ENCODE results near the gene CHAMP1. TPM values are rescaled to one million over a fixed set of nuclear protein-coding genes. Genes with fewer than 3 reads are reported as not detected.

The CHAMP1 gene
- total and polyA plus RNA-seq, 3 donors from 2014 or later: 15.0 to 21.7 (median 19.2) TPM

DNA sequence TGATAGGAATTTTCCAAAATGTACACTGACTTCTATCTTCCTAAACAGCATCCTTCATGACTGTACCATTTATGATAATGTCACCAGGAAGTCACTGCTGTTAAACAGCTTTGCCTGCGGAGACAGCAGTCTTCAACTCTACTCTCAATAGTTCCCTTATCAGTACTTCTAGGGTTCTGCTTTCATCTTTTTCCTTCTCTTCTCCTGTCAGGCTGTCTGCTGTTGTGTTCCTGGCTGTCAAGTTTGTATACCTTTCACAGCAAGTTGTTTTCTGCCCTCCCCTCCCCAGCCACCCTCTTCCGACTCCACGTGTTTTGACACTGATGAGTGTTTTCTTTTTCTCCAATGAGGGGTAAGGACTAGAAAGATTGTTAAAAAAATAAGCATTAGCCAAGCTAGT is 30.7 kb upstream of the CHAMP1 start:
- Histone ChIP-seq H3K27ac (no peak overlapping the region), H3K36me3 (ENCODE audit: low read depth, missing control alignments) (no peaks in the 10 kb centered on the region), H3K9me3 (no peaks in the 10 kb centered on the region), H3K4me1 (peaks cover 6% of the 10 kb centered on the region), H3K4me3 (no peak overlapping the region), H3K27me3 (no peaks in the 10 kb centered on the region)
- TF ChIP-seq POLR2A (IDR thresholded peaks at IDR 0.05): no peak
- TF ChIP-seq, protein P1, sequence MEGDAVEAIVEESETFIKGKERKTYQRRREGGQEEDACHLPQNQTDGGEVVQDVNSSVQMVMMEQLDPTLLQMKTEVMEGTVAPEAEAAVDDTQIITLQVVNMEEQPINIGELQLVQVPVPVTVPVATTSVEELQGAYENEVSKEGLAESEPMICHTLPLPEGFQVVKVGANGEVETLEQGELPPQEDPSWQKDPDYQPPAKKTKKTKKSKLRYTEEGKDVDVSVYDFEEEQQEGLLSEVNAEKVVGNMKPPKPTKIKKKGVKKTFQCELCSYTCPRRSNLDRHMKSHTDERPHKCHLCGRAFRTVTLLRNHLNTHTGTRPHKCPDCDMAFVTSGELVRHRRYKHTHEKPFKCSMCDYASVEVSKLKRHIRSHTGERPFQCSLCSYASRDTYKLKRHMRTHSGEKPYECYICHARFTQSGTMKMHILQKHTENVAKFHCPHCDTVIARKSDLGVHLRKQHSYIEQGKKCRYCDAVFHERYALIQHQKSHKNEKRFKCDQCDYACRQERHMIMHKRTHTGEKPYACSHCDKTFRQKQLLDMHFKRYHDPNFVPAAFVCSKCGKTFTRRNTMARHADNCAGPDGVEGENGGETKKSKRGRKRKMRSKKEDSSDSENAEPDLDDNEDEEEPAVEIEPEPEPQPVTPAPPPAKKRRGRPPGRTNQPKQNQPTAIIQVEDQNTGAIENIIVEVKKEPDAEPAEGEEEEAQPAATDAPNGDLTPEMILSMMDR (IDR thresholded peaks at IDR 0.05): no peak
- DNase-seq: no peak
- 53 to 66% methylated on average over 3 of the region's 3 CpGs for WGBS, 2 donors
- intact Hi-C loops (cut with DNase I; ENCODE audit: low total_unique reads): no loop called here

- TF ChIP-seq POLR2A (IDR thresholded peaks at IDR 0.05): no peak
- TF ChIP-seq, protein P1 (IDR thresholded peaks at IDR 0.05): no peak
- 89 to 95% methylated on average over 8 of the region's 8 CpGs for WGBS, 2 donors
- intact Hi-C loops (cut with DNase I; ENCODE audit: low total_unique reads): no loop called here
- no peaks in the 10 kb centered on the region for H3K9me3 ChIP-seq
- H3K27ac ChIP-seq: no peak overlapping the region
- H3K36me3 ChIP-seq (ENCODE audit: low read depth, missing control alignments): no peaks in the 10 kb centered on the region
- H3K4me3 ChIP-seq: no peak overlapping the region
- DNase-seq: no peak
- H3K4me1 ChIP-seq: peaks cover 6% of the 10 kb centered on the region
- H3K27me3 ChIP-seq: no peaks in the 10 kb centered on the region
Measured at GRCh38 chr13:114284680-114285079, 29.6 kb upstream of the CHAMP1 start.

- peaks cover 6% of the 10 kb centered on the region for H3K4me1 ChIP-seq
- H3K27ac ChIP-seq: no peak overlapping the region
- TF ChIP-seq, protein P1 (IDR thresholded peaks at IDR 0.05): no peak
- no peak for TF ChIP-seq POLR2A (IDR thresholded peaks at IDR 0.05)
- 90 to 91% methylated on average over 4 of the region's 4 CpGs for WGBS, 2 donors
- no peak overlapping the region for H3K4me3 ChIP-seq
- no peaks in the 10 kb centered on the region for H3K36me3 ChIP-seq (ENCODE audit: low read depth, missing control alignments)
- intact Hi-C loops (cut with DNase I; ENCODE audit: low total_unique reads): no loop called here
- no peaks in the 10 kb centered on the region for H3K9me3 ChIP-seq
- no peak for DNase-seq
- H3K27me3 ChIP-seq: no peaks in the 10 kb centered on the region
Measured at GRCh38 chr13:114285166-114285808, 29.0 kb upstream of the CHAMP1 start.

DNA sequence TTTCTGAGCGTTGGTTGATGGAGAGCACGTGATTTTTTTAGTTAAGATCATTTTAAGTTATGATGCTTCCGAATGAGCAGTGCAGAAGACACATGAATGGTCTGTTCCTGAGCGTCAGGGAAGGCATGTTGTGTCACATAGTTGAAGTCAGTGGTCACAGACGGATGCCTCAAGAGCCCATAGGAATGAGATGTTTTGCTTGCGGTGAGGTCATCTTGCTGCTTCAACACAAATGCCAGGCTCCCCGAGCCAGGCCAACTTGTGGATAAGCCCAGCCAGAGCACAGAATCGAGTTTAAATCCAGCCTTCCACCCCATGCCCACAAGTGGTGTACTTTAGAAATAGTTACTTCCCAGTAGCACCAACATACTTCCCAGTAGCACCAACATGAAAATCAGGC is 27.5 kb upstream of the CHAMP1 start:
- TF ChIP-seq, protein P1 (IDR thresholded peaks at IDR 0.05): no peak
- TF ChIP-seq POLR2A (IDR thresholded peaks at IDR 0.05): no peak
- Histone ChIP-seq H3K4me1 (peaks cover 6% of the 10 kb centered on the region), H3K9me3 (no peaks in the 10 kb centered on the region), H3K27ac (no peak overlapping the region), H3K36me3 (ENCODE audit: low read depth, missing control alignments) (no peaks in the 10 kb centered on the region), H3K27me3 (no peaks in the 10 kb centered on the region), H3K4me3 (no peak overlapping the region)
- no peak for DNase-seq
- intact Hi-C loops (cut with DNase I; ENCODE audit: low total_unique reads): no loop called here
- WGBS, 2 donors: 95 to 96% methylated on average over 8 of the region's 8 CpGs

DNA sequence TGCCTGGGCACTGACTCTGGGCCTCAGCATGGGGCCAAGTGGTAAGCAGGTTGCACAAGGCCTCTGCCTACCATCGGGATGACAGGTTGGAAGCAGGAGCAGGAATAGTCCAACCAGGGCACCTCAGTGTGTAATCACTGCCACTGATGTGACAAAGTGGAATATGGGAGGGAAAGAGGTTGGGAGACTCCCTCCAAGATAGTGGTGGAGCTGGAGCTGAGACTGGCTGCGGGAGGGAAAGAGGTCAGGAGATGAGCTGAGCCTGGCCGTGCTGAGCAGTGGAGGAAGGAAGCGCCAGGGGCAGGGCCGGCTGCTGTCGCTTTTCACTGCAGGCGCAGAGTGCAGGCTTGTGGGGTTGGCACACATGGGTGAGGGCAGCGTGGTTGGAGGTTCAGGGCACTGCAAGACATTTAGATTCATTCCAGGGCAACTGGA is 26.1 kb upstream of the CHAMP1 start:
- no peak for DNase-seq
- no peak overlapping the region for H3K4me3 ChIP-seq
- intact Hi-C loops (cut with DNase I; ENCODE audit: low total_unique reads): no loop called here
- H3K27ac ChIP-seq: no peak overlapping the region
- H3K27me3 ChIP-seq: no peaks in the 10 kb centered on the region
- WGBS, 2 donors: 94 to 96% methylated on average over 8 of the region's 8 CpGs
- H3K9me3 ChIP-seq: no peaks in the 10 kb centered on the region
- no peaks in the 10 kb centered on the region for H3K36me3 ChIP-seq (ENCODE audit: low read depth, missing control alignments)
- no peaks in the 10 kb centered on the region for H3K4me1 ChIP-seq
- TF ChIP-seq, protein P1 (IDR thresholded peaks at IDR 0.05): no peak
- TF ChIP-seq POLR2A (IDR thresholded peaks at IDR 0.05): no peak
